ENCODE results near the gene RPUSD3.

RPUSD3 gene

GRCh38 chr3:9831253-9831652, 12.6 kb downstream of the RPUSD3 start:
- no peak for DNase-seq

GRCh38 chr3:9828801-9829755, 14.7 kb downstream of the RPUSD3 start:
- no peak for DNase-seq

GRCh38 chr3:9826815-9827573, 16.8 kb downstream of the RPUSD3 start:
- peak; percentile 27 for DNase-seq

- DNase-seq = no peak
Observed at GRCh38 chr3:9825451-9826040, 18.3 kb downstream of the RPUSD3 start.

GRCh38 chr3:9820946-9821345, 22.9 kb downstream of the RPUSD3 start:
- no peak for DNase-seq

- no peak for DNase-seq
Observed at GRCh38 chr3:9820543-9820942, 23.3 kb downstream of the RPUSD3 start.

- DNase-seq = no peak
Observed at GRCh38 chr3:9818666-9819335, 25.0 kb downstream of the RPUSD3 start.

GRCh38 chr3:9817436-9817835, 26.4 kb downstream of the RPUSD3 start:
- DNase-seq = no peak

- no peak for DNase-seq
Observed at GRCh38 chr3:9815986-9816385, 27.8 kb downstream of the RPUSD3 start.

- no peak for DNase-seq
Observed at GRCh38 chr3:9812870-9813483, 30.8 kb downstream of the RPUSD3 start.

- DNase-seq = no peak
Observed at GRCh38 chr3:9810846-9811245, 33.0 kb downstream of the RPUSD3 start.

GRCh38 chr3:9810433-9810770, 33.4 kb downstream of the RPUSD3 start:
- DNase-seq = peak; percentile 81

- peak; percentile 90 for DNase-seq
Observed at GRCh38 chr3:9809615-9810432, 34.0 kb downstream of the RPUSD3 start, which contains the start of gene TTLL3. TSS of gene TTLL3 (plus strand) at chr3:9810262. CDS start at chr3:9810662, 400 bp downstream.

- DNase-seq = no peak
Observed at GRCh38 chr3:9809239-9809614, 34.6 kb downstream of the RPUSD3 start.

- DNase-seq = peak; percentile 37
Observed at GRCh38 chr3:9808345-9809037, 35.3 kb downstream of the RPUSD3 start.

GRCh38 chr3:9807981-9808344, 35.8 kb downstream of the RPUSD3 start:
- DNase-seq = no peak

- peak; percentile 35 for DNase-seq
Observed at GRCh38 chr3:9806688-9807589, 36.9 kb downstream of the RPUSD3 start.

- DNase-seq = no peak
Observed at GRCh38 chr3:9806137-9806536, 37.7 kb downstream of the RPUSD3 start.

GRCh38 chr3:9804996-9805395, 38.8 kb downstream of the RPUSD3 start:
- DNase-seq = no peak

GRCh38 chr3:9803494-9803893, 40.3 kb downstream of the RPUSD3 start:
- no peak for DNase-seq
